LNCAP (cell line): ENCODE results near the gene CACNA1C.

Experiments
- TF ChIP-seq, protein P1 (sequence below): fragments of 450-650 bp; IDR thresholded peaks from 2 replicates; pipeline ENCODE4 v1.5.1; 2017; ENCODE audit warnings: mild to moderate bottlenecking

The CACNA1C gene

DNA sequence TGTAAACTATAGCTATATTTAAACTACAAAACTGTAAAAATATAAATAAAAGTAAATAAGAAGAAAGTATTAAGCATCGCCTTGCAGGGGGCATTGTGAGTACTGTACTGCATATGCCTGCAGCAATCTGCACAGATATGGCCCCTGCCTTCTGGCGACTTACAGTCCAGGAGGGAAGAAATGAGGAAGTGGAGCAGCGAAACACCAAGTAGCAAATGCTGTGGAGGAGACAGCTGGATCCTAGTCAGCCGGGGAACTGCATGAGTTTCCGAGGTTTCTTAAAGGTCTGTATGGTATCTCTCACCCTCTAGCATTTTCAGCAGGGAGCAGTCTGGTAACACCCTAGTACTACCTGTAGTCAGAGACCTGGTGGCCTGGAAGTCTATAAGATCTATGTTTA is 256.9 kb downstream of the CACNA1C start:
- TF ChIP-seq, protein P1, sequence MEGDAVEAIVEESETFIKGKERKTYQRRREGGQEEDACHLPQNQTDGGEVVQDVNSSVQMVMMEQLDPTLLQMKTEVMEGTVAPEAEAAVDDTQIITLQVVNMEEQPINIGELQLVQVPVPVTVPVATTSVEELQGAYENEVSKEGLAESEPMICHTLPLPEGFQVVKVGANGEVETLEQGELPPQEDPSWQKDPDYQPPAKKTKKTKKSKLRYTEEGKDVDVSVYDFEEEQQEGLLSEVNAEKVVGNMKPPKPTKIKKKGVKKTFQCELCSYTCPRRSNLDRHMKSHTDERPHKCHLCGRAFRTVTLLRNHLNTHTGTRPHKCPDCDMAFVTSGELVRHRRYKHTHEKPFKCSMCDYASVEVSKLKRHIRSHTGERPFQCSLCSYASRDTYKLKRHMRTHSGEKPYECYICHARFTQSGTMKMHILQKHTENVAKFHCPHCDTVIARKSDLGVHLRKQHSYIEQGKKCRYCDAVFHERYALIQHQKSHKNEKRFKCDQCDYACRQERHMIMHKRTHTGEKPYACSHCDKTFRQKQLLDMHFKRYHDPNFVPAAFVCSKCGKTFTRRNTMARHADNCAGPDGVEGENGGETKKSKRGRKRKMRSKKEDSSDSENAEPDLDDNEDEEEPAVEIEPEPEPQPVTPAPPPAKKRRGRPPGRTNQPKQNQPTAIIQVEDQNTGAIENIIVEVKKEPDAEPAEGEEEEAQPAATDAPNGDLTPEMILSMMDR, result no peak

DNA sequence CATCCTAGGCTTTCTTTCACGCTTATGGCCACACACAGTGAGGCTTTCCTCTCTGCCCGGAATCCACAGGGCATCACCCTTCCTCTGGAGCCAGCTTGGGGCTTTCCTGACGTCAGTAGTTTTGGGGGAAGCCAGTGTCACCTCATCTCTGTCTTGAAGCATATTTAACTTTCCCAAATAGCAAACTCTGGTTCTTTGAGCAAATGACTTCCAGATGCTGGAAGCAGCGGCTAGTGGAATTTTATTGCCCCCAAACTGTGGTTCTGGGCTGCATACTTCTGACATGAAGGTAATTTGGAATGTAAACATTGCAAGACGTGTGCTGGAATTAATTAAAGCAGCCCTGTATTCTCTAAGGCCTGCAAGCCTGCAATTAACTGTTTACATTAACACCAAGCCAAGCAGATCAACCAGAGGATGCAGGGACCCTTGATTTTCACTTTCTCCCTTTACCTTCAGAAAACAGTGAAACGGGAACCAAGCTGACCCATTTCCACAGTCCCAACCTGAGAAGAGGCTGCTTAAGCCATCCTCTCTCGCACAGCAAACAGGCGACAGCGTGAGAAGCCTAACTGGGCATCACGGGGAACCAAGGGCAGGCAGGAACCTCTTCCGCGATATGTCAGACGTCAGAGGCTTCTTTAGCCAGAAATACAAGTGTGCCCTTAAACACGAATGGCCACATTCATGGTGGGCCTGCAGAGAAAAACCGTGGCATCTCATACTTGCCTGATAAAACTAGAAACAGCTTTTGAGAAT is 258.4 kb downstream of the CACNA1C start:
- TF ChIP-seq, protein P1, result no peak

DNA sequence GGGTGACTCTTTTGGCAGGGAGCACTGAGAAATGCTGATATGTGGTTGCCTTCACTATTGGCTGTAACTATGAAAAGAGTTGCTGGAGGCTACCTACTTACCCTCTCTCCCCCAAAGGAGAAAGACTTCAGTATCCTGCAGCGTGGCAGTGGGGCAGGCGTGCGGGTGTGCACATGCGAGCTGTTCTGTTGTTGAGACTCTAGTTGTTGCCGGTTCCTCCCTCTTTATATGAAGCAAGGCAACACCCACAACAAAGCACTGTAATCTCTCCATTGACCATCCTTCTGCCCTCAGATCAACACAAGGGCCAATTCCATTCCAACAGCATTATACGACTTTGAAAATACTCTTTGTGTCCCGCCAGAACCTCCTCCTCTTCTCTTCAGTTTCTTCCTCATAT is 259.4 kb downstream of the CACNA1C start:
- TF ChIP-seq, protein P1, result no peak

DNA sequence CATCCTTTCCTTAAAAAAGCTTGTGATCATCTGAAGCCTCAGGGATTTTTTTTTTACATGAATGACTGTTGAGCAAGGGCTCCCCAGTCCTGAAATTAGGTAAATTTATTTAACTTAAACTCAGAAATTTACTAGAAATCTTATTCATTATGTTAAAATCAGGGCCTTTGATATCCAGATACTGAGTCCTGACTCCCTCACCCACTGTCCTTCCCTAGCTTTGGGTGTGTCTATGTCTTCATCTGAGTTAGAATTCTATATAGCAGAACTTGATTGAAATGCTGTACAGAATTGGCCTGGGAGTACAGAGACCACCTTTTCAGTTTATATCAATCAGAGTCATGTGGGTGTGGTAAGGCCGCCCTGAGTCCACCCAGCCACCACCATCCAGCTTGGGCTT is 260.0 kb downstream of the CACNA1C start:
- TF ChIP-seq, protein P1, result no peak

DNA sequence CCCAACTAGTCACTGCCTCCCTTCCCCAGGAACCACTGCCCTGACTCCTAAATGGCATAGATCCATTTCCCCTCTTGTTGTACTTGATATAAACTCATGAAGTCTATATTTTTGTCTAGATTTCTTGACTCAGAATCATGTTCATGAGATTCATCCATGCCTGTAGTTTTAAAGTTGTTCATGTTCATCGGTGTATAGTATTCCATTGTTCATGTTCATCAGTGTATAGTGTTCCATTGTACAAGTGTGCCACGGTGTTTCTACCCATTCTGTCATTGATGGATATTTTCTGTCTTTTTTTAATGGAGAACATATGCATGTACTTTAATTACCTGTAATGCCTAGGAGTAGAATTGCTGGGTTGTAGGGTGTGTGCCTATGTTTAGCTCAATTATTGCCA is 261.7 kb downstream of the CACNA1C start:
- TF ChIP-seq, protein P1, result no peak

DNA sequence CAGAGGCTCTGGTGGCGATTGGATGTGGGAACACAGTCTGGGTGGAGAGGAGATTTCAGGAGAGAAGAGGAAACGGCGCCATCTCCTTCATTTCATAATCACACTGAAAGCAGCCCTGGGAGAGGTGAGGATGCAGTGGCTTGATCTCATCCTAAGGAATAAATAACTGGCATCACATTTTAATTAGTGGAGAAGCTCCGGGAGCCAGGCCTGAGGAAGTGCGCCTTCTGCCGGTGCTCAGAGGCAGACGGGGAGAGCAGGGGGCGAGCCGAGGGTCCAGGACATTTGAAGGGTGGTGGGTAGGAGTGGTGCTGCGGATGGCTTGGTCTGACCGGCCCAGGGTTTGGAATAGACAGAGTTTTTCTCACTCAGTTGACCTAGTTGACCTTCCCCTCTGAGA is 265.0 kb downstream of the CACNA1C start:
- TF ChIP-seq, protein P1, result no peak

DNA sequence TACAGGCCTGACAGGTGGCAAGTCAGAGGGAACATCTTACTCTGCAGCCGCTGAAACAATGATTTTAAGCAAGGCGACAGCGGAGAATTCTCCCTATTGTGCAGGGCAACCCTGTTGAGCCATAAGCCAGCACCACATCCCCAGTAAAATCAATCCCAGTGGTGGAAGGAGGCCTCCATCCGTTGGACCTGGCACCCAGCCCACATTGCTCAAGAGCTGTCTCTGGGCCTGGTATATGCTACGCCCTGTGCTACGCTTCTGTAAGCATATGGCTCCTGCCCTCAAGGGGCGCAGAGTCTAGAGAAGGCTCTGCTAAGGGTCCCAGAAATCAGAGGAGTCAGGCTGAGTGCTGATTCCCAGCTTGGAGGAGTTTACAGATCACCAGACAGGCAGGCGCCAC is 265.5 kb downstream of the CACNA1C start:
- TF ChIP-seq, protein P1, result no peak

DNA sequence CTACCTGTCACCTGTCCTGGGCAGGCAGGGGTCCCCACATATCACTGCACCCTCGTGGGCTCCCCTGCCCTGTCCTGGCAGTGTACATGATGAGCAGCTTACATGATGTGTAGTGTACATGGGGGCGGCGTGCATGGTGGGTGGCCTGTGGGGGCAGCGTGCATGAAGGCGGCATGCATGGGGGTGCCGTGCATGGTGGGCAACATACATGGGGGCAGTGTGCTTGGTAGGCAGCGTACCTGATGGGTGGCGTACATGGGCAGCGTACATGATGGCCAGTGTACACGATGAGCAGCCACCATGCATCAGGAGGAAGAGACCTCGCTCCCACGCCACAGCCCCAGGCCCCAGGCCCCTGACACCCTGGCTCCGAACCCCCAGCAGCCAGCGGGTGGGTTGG is 266.3 kb downstream of the CACNA1C start:
- TF ChIP-seq, protein P1, result no peak
